Fibroblast of skin of abdomen (primary cell): Measurements from ENCODE around the gene GOSR2.
"Not testable (repeated sequence)": the region's sequence is repeated elsewhere in the genome, so short reads cannot be mapped to it uniquely, and the experiment has no call there.

Experiments
- DNase-seq: peaks from one replicate; pipeline ENCODE4 v3.0.0-alpha.2; 2013

Gene GOSR2

DNA sequence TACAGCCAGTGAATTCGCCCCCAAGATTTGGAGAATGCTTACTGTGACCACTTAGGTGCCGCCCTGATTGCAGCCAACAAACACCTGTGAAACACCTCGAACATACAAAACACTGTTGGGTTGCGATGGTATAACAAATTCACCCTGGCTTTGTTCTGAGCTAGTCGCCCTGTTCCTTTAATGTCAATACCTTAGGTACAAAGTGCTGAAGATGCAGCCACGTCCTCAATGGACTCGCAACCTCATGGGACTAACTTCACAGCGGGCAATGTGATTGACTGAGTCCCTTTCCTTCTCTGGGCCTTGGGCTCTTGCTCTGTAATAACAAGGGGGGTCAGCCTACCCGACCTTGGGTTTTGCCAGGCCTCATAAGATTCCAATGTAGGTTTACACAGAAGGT, 28.9 kb upstream of the GOSR2 start:
- DNase-seq, result no peak

DNA sequence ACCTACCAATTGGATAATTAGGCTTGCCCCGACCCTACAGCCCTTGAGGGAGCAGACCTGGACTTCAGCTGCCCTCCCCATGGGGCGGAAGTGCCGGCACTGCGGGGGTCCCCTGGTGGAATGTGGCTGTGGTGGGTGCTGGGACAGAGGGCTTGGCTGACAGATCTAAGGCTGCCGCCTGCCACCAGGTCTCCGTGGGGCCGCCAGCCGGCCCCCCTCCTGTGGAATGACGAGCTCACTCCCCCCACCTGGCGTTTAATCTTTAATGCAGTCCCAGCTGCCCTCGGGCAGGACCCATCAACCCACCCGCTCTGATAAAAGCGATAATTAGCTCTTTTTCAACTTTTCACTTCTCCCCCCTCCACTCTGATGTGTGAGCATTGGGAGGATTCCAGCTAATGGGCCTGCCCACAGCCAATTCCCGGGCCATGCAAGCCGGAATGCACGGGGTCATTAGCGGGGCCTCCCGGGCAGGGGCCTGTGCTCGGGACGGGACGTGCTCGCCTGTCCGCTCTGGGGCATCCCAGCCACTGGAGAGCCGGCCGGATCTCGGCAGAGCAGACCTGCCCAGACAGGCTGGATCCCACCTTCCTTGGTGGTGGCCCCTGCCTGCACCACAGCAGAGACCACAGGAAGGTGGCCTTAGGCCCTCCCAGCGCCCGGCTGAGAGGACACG, 28.3 kb upstream of the GOSR2 start:
- DNase-seq, result no peak

GRCh38 chr17:46895171-46895570, 27.8 kb upstream of the GOSR2 start:
- DNase-seq, result no peak

DNA sequence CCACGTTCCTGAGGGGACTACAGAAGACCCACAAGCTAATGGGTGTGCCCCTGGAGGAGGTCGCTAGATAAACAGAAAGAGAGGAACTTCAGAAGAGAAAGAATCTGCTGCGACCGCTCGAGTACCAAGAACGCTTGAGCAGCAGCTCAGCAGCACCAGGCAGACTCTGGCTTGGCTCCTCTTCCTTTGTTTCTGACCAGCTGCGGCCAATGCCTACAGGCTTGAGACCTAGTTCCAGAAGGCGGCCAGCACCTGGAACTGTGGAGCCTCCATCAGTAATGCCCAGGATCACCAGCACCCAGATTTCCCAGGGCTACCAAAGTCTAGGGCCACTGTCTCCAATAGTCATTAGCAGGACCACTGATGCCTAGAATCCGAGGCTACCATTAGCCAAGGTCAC, 26.0 kb upstream of the GOSR2 start:
- no peak for DNase-seq

DNA sequence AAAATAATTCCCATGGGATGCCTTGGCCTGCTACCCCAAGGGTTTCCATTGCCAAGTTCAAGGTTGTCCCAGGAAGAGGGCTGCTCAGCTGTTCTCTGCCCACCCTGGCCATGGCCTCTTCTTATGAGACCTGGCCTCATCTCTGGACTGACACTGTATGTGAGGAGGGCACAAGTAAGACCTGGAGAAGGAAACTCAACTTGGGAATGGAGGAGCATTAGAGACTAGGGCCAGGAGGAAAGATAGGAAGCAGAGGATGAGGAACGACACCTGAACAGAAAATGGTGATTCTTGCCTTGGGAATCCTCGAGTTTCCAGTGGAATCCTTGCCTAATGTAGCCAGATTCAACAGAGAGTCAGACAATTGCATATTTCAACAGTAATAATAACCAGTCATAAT, 24.6 kb upstream of the GOSR2 start:
- no peak for DNase-seq

DNA sequence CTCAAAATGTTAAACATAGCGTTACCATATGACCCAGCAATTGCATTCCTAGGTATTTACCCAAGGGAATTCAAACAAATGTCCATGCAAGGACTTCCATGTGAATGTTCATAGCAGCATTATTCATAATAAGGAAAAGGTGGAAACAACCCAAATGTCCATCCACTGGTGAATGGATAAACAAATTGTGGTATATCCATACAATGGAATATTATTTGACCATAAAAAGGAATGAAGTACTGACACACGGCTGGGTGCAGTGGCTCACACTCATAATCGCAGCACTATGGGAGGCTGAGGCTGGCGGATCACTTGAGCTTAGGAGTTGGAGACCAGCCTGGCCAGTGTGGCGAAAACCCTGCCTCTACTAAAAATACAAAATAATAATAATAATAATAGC, 24.1 kb upstream of the GOSR2 start:
- no peak for DNase-seq

DNA sequence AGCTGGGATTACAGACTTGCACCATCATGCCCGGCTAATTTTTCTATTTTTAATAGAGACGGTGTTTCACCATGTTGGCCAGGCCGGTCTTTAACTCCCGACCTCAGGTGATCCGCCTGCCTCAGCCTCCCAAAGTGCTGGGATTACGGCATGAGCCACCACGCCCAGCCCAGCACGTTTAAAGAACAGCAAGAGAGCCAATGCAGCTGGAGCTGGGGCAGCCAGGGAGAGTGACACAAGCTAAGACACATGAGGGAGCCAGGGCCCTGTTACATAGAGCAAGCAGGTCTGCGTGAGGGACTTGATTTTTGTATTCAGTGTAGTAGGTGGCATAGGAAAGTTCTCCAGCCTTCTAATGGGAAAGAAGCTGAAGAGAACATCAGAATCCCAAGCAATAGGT, 21.7 kb upstream of the GOSR2 start:
- DNase-seq, result no peak

GRCh38 chr17:46903762-46904672, 18.9 kb upstream of the GOSR2 start:
- no peak for DNase-seq

GRCh38 chr17:46908068-46908737, 14.8 kb upstream of the GOSR2 start:
- DNase-seq, result no peak

- no peak for DNase-seq
Measured at GRCh38 chr17:46910179-46910927, 12.6 kb upstream of the GOSR2 start.

DNA sequence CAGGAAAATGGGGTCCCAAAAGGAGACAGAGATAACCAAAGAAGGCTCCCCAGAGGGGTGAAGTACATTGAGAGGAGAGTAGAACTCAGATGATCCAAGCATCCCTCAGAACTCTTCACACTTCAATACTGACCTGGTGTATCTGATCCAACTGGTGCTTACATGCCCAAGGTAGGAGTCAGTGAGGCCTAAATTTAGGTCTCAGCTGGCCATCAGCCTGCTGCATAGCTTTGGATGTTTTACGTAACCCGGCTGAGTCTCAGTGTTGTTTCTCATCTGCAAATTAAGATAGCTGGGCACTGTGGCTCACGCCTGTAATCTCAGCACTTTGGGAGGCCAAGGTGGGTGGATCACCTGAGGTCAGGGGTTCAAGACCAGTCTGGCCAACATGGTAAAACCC, 11.6 kb upstream of the GOSR2 start:
- DNase-seq, result no peak

DNA sequence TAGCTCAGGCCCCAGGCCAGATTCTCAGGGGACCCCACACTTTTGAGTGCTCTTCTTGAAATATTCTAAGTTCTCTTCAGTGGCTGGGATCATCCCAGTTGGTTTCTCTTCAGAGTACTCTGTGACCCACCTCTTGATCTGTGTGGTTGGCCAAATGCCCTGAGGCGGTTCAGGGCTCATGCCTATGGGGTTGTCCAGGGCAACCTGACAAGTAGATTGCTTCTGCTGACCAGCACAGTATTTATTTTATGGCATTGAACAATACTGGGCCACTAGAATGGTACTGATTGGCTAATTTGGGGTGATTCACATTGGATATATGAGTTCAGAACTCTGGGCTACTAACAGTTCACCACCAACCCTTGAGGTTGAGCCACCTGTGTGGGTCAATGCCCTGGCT, 7.4 kb upstream of the GOSR2 start:
- DNase-seq, result no peak

DNA sequence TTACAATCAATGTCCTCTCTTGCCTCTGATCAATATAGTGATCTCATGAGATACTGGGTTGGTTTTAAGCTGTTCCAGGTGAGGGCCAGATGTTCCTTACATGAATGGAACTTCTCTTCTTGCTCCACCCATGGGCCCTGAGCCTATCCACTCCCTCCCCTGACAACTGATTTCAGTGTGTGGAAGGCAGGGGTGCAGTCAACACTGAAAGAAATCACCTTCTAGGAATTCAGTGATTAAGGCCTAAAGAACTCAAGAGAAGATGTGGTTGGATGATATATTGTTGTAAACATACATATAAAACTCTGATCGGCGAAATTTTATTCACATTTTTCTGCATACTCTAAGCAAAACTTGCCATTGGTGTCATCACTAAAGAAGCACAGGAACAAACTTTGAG, 6.7 kb upstream of the GOSR2 start:
- peak; percentile 33 for DNase-seq

- no peak for DNase-seq
Measured at GRCh38 chr17:46916623-46917022, 6.3 kb upstream of the GOSR2 start.

- no peak for DNase-seq
Measured at GRCh38 chr17:46917041-46917440, 5.9 kb upstream of the GOSR2 start.

- no peak for DNase-seq
Measured at GRCh38 chr17:46917516-46917915, 5.4 kb upstream of the GOSR2 start.

DNA sequence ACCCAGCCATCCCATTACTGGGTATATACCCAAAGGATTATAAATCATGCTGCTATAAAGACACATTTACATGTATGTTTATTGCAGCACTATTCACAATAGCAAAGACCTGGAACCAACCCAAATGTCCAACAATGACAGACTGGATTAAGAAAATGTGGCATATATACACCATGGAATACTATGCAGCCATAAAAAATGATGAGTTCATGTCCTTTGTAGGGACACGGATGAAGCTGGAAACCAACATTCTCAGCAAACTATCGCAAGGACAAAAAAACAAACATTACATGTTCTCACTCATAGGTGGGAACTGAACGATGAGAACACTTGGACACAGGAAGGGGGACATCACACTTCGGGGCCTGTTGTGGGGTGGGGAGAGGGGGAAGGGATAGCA, 998 bp upstream of the GOSR2 start:
- not testable (repeated sequence) for DNase-seq

DNA sequence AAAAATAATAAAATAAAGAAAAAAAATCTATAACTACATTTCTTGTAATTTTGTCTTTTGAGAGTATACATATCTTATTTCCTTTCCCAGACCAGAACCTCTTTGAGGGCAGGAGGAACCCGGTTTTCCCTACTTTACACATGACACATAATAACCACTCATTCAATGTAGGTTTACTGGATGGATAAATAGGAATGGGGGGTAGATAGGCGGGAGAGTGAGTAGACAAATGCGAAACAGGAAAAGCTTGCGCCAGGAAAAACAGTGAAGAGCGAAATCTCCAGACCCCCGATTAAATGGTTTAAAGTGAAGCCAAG, 515 bp upstream of the GOSR2 start:
- no peak for DNase-seq

DNA sequence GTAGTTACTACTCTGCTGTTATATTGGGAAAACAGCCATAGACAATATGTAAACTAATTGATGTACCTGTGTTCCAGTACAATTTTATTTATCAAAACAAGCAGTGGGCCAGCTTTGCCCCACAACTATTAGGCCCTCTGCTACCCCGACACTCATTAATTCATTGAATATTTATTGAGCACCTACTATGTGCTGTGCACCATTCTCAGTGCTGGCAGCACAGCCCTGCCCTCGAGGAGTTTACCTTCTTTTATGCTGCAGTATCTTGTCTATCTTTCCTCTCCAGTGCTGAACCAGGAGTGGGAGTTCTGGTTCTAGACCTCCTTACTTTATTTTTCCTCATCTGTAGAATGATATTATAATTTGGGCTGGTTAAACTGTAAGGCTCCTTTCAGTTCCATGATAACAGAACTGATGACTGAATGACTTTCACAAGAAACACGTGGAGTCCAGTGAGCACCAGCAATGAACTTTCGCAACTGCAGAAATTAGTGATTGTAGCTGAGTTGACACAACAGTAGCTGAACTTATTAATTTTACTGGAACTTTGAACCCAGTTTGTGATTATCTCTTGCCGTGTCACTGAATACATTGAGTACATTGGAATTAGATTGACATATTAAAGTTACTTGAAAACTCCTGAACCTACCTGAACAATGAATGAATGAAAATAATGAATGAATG, 2.4 kb downstream of the GOSR2 start:
- DNase-seq, result no peak

DNA sequence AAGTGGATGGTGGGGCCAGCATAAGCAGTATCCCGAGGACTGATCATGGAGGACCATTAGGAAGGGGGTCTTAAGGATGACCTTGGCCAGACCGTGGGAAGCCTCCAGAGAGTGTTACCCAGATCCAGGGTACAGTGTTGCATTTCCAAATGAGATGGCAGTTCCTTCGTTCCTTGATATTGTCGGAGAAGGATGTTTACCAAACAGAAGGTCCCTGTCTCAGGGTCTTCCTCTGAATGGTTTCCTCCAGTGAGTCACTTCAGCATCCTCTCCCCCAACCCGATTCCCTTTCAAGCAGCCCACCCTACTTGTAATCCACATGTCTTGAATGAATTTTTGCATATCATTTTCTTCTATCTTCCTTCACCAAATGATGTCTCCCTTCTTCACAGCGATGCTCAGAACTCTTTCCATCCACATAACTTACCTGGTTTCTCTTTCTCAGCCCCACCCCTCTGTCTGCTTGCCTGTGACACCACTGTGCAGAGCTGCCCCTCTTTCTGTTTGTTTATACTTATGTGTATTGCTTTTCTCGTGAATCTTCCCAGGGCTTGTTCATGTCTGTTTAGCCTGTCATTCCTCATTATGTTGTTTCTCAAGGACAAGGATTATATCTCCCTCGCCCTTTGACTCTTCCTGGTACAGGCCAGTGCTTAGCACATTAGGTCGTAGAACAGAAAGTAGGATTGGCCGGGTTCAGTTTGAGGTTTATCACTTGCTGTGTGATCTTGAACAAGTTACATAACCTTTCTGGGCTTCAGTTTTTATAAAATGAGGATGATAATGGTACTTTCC, 5.7 kb downstream of the GOSR2 start:
- DNase-seq, result no peak

DNA sequence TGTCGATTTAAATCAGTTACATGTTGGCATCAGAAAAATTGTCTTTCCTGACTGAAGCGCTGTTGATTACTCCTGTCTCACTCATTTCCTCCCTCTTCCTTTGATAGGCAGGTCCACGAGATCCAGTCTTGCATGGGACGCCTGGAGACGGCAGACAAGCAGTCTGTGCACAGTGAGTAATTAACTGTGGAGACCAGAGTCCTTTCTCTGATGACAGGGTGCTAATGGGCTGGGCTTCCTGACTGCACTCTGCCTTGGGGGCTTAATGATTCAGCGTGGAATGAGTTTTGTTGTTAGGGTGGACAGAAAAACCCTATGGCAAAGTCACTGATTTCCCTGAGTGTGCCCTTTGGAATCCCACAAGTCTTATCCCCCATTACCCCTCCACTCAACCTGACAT, 6.5 kb downstream of the GOSR2 start:
- DNase-seq, result peak; percentile 76

DNA sequence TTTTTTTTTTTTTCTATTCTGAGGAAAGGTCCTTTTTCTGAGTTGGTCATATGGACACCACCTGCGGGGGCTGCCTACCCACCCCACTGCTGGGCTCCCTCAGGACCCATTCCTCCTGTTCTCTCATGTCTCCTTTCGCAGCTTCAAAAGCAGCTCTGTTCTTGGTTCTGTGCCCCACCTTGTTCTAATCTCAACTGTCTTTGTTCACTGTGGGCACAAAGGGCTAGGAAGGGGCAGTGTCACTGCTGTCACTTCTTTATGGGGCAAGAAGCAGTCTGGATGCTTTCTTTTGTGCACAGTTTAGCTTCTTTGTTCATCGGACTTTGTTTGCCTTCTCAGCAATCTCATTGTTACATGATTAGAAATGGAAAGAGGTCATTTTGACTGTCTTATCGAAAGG, 7.1 kb downstream of the GOSR2 start:
- DNase-seq, result no peak
